ENCODE results near the gene PTPRM. TPM values are rescaled to one million over a fixed set of nuclear protein-coding genes. Genes with fewer than 3 reads are reported as not detected.

The PTPRM gene
- total RNA-seq, 1 experiment from 2014 or later, result 11.1 TPM

- TF ChIP-seq ARID4B (CRISPR knock-in tag; IDR thresholded peaks at IDR 0.05; ENCODE audit: borderline replicate concordance), result no peak
These were observed 573.9 kb downstream of the PTPRM start (continued) for GRCh38 chr18:8140841-8141501.

GRCh38 chr18:8142131-8142711 is 575.1 kb downstream of the PTPRM start:
- POLR2A ChIA-PET, result no interaction called here
- Mint-ChIP-seq H3K27me3 (ENCODE audit: low read depth) (no peaks in the 10 kb centered on the region), H3K36me3 (peaks cover 6% of the 10 kb centered on the region), H3K27ac (peak overlapping the region; percentile 64), H3K4me1 (peaks cover 6% of the 10 kb centered on the region), H3K9me3 (peaks cover 17% of the 10 kb centered on the region), H3K4me3 (no peak overlapping the region)
- no peak for TF ChIP-seq ZBTB43 (CRISPR knock-in tag; IDR thresholded peaks at IDR 0.05)
- no peak for TF ChIP-seq FOXJ3 (CRISPR knock-in tag; IDR thresholded peaks at IDR 0.05; ENCODE audit: borderline replicate concordance)
- TF ChIP-seq STAT6 (CRISPR knock-in tag; conservative IDR thresholded peaks at IDR 0.05; ENCODE audit: low read depth), result no peak
- no peak for TF ChIP-seq ZNF396 (CRISPR knock-in tag; IDR thresholded peaks at IDR 0.05; ENCODE audit: borderline replicate concordance)
- TF ChIP-seq SP1 (CRISPR knock-in tag; conservative IDR thresholded peaks at IDR 0.05), result no peak
- TF ChIP-seq EMX1 (CRISPR knock-in tag; IDR thresholded peaks at IDR 0.05), result no peak
- TF ChIP-seq ZBTB21 (CRISPR knock-in tag; IDR thresholded peaks at IDR 0.05; ENCODE audit: borderline replicate concordance), result no peak
- TF ChIP-seq FOXP4 (CRISPR knock-in tag; IDR thresholded peaks at IDR 0.05), result no peak
- TF ChIP-seq FOXK1 (CRISPR knock-in tag; IDR thresholded peaks at IDR 0.05), result no peak
- DNase-seq (ENCODE audit: low spot score) (no peak), ATAC-seq (no peak)
- CTCF ChIA-PET, result no interaction called here

GRCh38 chr18:8142932-8143331 is 575.8 kb downstream of the PTPRM start:
- peaks cover 6% of the 10 kb centered on the region for H3K4me1 Mint-ChIP-seq
- DNase-seq (ENCODE audit: low spot score) (no peak), ATAC-seq (no peak)
- H3K9me3 Mint-ChIP-seq, result peaks cover 20% of the 10 kb centered on the region
- H3K27ac Mint-ChIP-seq, result no peak overlapping the region
- CTCF ChIA-PET, result no interaction called here
- H3K36me3 Mint-ChIP-seq, result peaks cover 6% of the 10 kb centered on the region
- POLR2A ChIA-PET, result no interaction called here
- no peak overlapping the region for H3K4me3 Mint-ChIP-seq
- no peaks in the 10 kb centered on the region for H3K27me3 Mint-ChIP-seq (ENCODE audit: low read depth)
- no peak for TF ChIP-seq ZSCAN18 (CRISPR knock-in tag; IDR thresholded peaks at IDR 0.05)
- no peak for TF ChIP-seq ZNF671 (CRISPR knock-in tag; IDR thresholded peaks at IDR 0.05)
- no peak for TF ChIP-seq FOXP4 (CRISPR knock-in tag; IDR thresholded peaks at IDR 0.05)
- TF ChIP-seq MLX (CRISPR knock-in tag; IDR thresholded peaks at IDR 0.05), result no peak
- no peak for TF ChIP-seq ERG (CRISPR knock-in tag; IDR thresholded peaks at IDR 0.05)
- no peak for TF ChIP-seq SMAD4 (CRISPR knock-in tag; IDR thresholded peaks at IDR 0.05)
- TF ChIP-seq FOXJ3 (CRISPR knock-in tag; IDR thresholded peaks at IDR 0.05; ENCODE audit: borderline replicate concordance), result no peak
